ENCODE results near the gene SLC1A7.

SLC1A7 gene

GRCh38 chr1:53120659-53121058 is 21.8 kb downstream of the SLC1A7 start:
- TF ChIP-seq CTCF (IDR thresholded peaks at IDR 0.05; ENCODE audit: control insufficient read depth, extremely low read depth, insufficient read depth), result no peak

GRCh38 chr1:53117836-53118235 is 24.6 kb downstream of the SLC1A7 start:
- no peak for TF ChIP-seq CTCF (IDR thresholded peaks at IDR 0.05; ENCODE audit: control insufficient read depth, extremely low read depth, insufficient read depth)
- H3K4me3 ChIP-seq (ENCODE audit: low read depth, low read length), result no peak overlapping the region
- no peak for DNase-seq (ENCODE audit: low read depth)

More at GRCh38 chr1:53120659-53121058, 21.8 kb downstream of the SLC1A7 start:
- H3K4me3 ChIP-seq (ENCODE audit: low read depth, low read length), result no peak overlapping the region
- no peak for DNase-seq (ENCODE audit: low read depth)

- DNase-seq (ENCODE audit: low read depth), result no peak
- TF ChIP-seq CTCF (IDR thresholded peaks at IDR 0.05; ENCODE audit: control insufficient read depth, extremely low read depth, insufficient read depth), result no peak
- H3K4me3 ChIP-seq (ENCODE audit: low read depth, low read length), result no peak overlapping the region
These were observed 25.4 kb downstream of the SLC1A7 start for GRCh38 chr1:53116933-53117600.

GRCh38 chr1:53116307-53116810 is 26.1 kb downstream of the SLC1A7 start:
- no peak for TF ChIP-seq CTCF (IDR thresholded peaks at IDR 0.05; ENCODE audit: control insufficient read depth, extremely low read depth, insufficient read depth)
- DNase-seq (ENCODE audit: low read depth), result no peak
- H3K4me3 ChIP-seq (ENCODE audit: low read depth, low read length), result no peak overlapping the region

GRCh38 chr1:53115403-53116306 is 26.8 kb downstream of the SLC1A7 start:
- no peak for TF ChIP-seq CTCF (IDR thresholded peaks at IDR 0.05; ENCODE audit: control insufficient read depth, extremely low read depth, insufficient read depth)
- no peak for DNase-seq (ENCODE audit: low read depth)
- no peak overlapping the region for H3K4me3 ChIP-seq (ENCODE audit: low read depth, low read length)

GRCh38 chr1:53114581-53115400 is 27.6 kb downstream of the SLC1A7 start:
- DNase-seq (ENCODE audit: low read depth), result no peak
- TF ChIP-seq CTCF (IDR thresholded peaks at IDR 0.05; ENCODE audit: control insufficient read depth, extremely low read depth, insufficient read depth), result no peak
- no peak overlapping the region for H3K4me3 ChIP-seq (ENCODE audit: low read depth, low read length)

All from LNCaP clone FGC (cell line).